Right atrium auricular region (tissue), 2 donors: ENCODE data around the gene BANP. TPM values are rescaled to one million over a fixed set of nuclear protein-coding genes. Genes with fewer than 3 reads are reported as not detected.
"Not testable (repeated sequence)": the region's sequence is repeated elsewhere in the genome, so short reads cannot be mapped to it uniquely, and the experiment has no call there.

Experiments
- DNase-seq: peaks from one replicate; pipeline ENCODE4 v3.0.0-alpha.2; 2019; ENCODE audit warnings: low spot score
- H3K27ac ChIP-seq, 2 donors: fragments of 200-600 bp; sonication (generic); 1 replicate in 1 of 2; 2 replicates in 1 of 2; pipeline ENCODE4 v1.5.1; 2016 to 2019
- H3K27me3 ChIP-seq, 2 donors: fragments of 200-600 bp; sonication (generic); one replicate each; pipeline versions ENCODE4 v1.5.1 to v1.6.0; 2017 to 2019
- H3K36me3 ChIP-seq: fragments of 200-600 bp; sonication (generic); one replicate; pipeline ENCODE4 v1.5.1; 2016
- H3K4me1 ChIP-seq, 2 donors: fragments of 200-600 bp; sonication (generic); one replicate each; pipeline versions ENCODE4 v1.5.1 to v1.6.0; 2017 to 2019
- H3K4me3 ChIP-seq, 2 donors: fragments of 200-600 bp; sonication (generic); 1 replicate in 1 of 2; 2 replicates in 1 of 2; pipeline ENCODE4 v1.5.1; 2017 to 2019; ENCODE audit warnings: mild to moderate bottlenecking in 1 of 2, moderate library complexity in 1 of 2
- H3K9me3 ChIP-seq, 2 donors: fragments of 200-600 bp; sonication (generic); one replicate each; pipeline ENCODE4 v1.5.1; 2019
- CTCF ChIP-seq, 2 donors: fragments of 200-600 bp; sonication (generic); IDR thresholded peaks; one replicate each; pipeline ENCODE4 v1.5.1; 2019; ENCODE audit warnings: antibody characterized with exemption in 2 of 2
- total RNA-seq, 2 donors: library from RNA; depleted of rRNA; stranded (reverse); fragments of >200 nt; gene quantifications; one replicate each; pipeline ENCODE4 v1.1.0, GENCODE V29; 2016

BANP gene
- total RNA-seq, 2 donors from 2014 or later = 10.4 to 14.4 TPM

- no peaks in the 10 kb centered on the region for H3K27me3 ChIP-seq
- no peak overlapping the region for H3K27ac ChIP-seq
- DNase-seq = no peak
- peaks cover 0 to 3% of the 10 kb centered on the region in 2 donors for H3K4me1 ChIP-seq
- H3K36me3 ChIP-seq = no peaks in the 10 kb centered on the region
- no peak for TF ChIP-seq CTCF (IDR thresholded peaks at IDR 0.05)
- H3K4me3 ChIP-seq = no peak overlapping the region
- no peaks in the 10 kb centered on the region for H3K9me3 ChIP-seq
Observed at GRCh38 chr16:88017587-88018101, 66.4 kb downstream of the BANP start.

- H3K27me3 ChIP-seq, H3K9me3 ChIP-seq, DNase-seq, H3K4me3 ChIP-seq, H3K36me3 ChIP-seq, H3K4me1 ChIP-seq, H3K27ac ChIP-seq: not testable (repeated sequence)
Observed at GRCh38 chr16:88018382-88018781, 67.1 kb downstream of the BANP start.

GRCh38 chr16:88019041-88019820, 68.0 kb downstream of the BANP start:
- not testable (repeated sequence) for H3K9me3 ChIP-seq, H3K4me3 ChIP-seq, H3K36me3 ChIP-seq, DNase-seq, H3K27me3 ChIP-seq, H3K27ac ChIP-seq, H3K4me1 ChIP-seq

GRCh38 chr16:88019821-88020515, 68.7 kb downstream of the BANP start:
- no peak overlapping the region for H3K4me3 ChIP-seq
- DNase-seq = no peak
- H3K27ac ChIP-seq = no peak overlapping the region
- H3K36me3 ChIP-seq = no peaks in the 10 kb centered on the region
- H3K4me1 ChIP-seq = peaks cover 0 to 6% of the 10 kb centered on the region in 2 donors
- no peak for TF ChIP-seq CTCF (IDR thresholded peaks at IDR 0.05)
- H3K27me3 ChIP-seq = no peaks in the 10 kb centered on the region
- H3K9me3 ChIP-seq = no peaks in the 10 kb centered on the region

GRCh38 chr16:88020516-88020885, 69.3 kb downstream of the BANP start:
- H3K27ac ChIP-seq = no peak overlapping the region
- H3K4me1 ChIP-seq = peaks cover 0 to 11% of the 10 kb centered on the region in 2 donors
- H3K27me3 ChIP-seq = no peaks in the 10 kb centered on the region
- H3K36me3 ChIP-seq = no peaks in the 10 kb centered on the region
- no peaks in the 10 kb centered on the region for H3K9me3 ChIP-seq
- DNase-seq = no peak
- H3K4me3 ChIP-seq = no peak overlapping the region
- TF ChIP-seq CTCF (IDR thresholded peaks at IDR 0.05) = no peak

- H3K27ac ChIP-seq, H3K9me3 ChIP-seq, H3K4me3 ChIP-seq, H3K27me3 ChIP-seq, H3K36me3 ChIP-seq: not testable (repeated sequence)
- peak; percentile 69 for DNase-seq
- H3K4me1 ChIP-seq = peaks cover 0 to 13% of the 10 kb centered on the region in 2 donors
Observed at GRCh38 chr16:88021041-88021970, 70.1 kb downstream of the BANP start.
